Prostate gland (tissue), 2 donors: ENCODE measurements around the gene SORT1.

Experiments used
- POLR2A ChIP-seq: fragments of 450-650 bp; IDR thresholded peaks from one replicate; pipeline ENCODE4 v1.6.1; 2016; ENCODE audit warnings: antibody characterized with exemption, mild to moderate bottlenecking
- TF ChIP-seq, protein P1 (sequence below), 4 experiments: fragments of 200-600 bp in 2 of 4; fragments of 450-650 bp in 2 of 4; sonication (generic) in 2 of 4; IDR thresholded peaks; 1 replicate in 3 of 4; 2 replicates in 1 of 4; pipeline ENCODE4 v1.5.1; 2016 to 2019; ENCODE audit warnings: antibody characterized with exemption in 4 of 4, mild to moderate bottlenecking in 2 of 4, moderate library complexity in 2 of 4

DNA sequence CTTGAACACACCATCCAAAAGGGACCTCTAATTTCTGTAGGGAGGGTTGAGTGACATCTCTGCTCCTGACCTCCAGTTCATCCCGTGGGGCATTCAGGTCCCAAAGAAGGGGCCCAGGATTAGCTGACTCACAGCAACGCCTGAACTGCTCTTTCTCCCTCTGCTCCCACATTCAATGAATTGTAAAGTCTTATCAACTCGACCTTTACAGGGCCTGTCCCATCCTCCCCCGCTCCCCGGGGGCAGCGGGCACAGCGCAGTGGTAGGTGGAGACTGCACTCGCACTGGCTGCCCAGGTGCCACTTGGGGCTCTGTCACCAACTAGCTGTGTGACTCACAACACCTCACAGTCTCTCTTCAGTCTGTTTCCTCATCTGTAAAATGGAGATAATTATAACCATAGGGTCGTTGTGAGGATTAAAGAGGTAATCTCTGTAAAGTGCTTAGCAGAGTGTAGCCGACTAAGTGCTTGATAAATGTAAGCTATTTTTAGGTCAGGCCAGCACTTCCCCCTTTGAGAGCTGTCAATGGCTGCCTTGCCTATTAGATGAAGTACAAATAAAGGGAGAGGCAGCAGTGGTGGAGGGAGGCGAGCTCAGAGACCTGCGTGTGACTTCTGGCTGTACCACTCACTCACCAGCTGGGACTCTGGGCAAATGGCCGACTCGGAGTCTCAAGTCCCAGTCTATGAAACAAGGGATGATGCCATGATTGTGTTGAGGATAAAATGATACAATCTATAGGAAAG, 90.3 kb downstream of the SORT1 start:
- TF ChIP-seq, protein P1, sequence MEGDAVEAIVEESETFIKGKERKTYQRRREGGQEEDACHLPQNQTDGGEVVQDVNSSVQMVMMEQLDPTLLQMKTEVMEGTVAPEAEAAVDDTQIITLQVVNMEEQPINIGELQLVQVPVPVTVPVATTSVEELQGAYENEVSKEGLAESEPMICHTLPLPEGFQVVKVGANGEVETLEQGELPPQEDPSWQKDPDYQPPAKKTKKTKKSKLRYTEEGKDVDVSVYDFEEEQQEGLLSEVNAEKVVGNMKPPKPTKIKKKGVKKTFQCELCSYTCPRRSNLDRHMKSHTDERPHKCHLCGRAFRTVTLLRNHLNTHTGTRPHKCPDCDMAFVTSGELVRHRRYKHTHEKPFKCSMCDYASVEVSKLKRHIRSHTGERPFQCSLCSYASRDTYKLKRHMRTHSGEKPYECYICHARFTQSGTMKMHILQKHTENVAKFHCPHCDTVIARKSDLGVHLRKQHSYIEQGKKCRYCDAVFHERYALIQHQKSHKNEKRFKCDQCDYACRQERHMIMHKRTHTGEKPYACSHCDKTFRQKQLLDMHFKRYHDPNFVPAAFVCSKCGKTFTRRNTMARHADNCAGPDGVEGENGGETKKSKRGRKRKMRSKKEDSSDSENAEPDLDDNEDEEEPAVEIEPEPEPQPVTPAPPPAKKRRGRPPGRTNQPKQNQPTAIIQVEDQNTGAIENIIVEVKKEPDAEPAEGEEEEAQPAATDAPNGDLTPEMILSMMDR (IDR thresholded peaks at IDR 0.05): no peak
- TF ChIP-seq POLR2A: no peak
